Testis (tissue), 2 donors: ENCODE results near the gene THPO.

ENCODE experiments used
- CTCF ChIP-seq, 3 experiments: fragments of 450-650 bp in 2 of 3; fragments of 200-600 bp in 1 of 3; sonication (generic) in 1 of 3; IDR thresholded peaks; one replicate each; pipeline ENCODE4 v1.5.1; 2016 to 2019; ENCODE audit warnings: antibody characterized with exemption in 3 of 3, mild to moderate bottlenecking in 2 of 3, moderate library complexity in 1 of 3
- POLR2A ChIP-seq: fragments of 450-650 bp; IDR thresholded peaks from one replicate; pipeline ENCODE4 v1.6.1; 2017; ENCODE audit warnings: antibody characterized with exemption, mild to moderate bottlenecking, moderate library complexity

DNA sequence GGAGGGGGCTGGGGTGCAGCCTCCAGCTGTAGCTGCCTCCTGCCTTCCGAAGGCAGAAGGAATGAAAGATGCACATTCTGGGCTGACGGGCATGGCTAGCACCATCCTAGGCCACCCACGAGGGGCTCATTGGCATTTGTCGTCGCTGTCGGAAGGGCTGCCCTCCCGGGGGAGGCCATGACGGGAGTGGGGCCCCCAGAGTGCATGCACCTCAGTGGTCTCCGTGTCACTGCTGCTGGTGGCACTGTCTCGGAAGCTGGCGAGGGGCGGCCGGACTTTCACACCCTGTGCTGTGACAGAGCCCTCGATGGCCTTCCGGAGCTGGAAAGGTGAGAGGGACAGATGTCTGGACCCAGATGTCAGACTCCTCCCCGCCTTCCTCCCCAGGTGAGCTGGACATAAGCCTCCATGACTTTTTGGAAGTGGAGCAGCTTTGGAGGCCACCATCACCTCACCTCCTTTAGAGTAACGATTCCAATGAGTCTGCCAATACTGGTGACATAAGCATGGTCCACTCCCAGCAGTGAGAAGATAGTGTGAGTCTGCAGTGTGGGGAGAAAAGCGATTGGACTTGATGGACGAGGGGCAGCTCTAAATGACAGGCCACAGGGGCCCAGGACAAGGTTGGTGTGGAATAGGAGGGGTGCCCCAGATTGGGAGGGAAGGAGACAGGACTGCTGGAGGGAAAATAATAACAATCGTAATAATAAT lies 31.4 kb downstream of the THPO start:
- TF ChIP-seq CTCF (IDR thresholded peaks at IDR 0.05): no peak
- TF ChIP-seq POLR2A: no peak
